NCI-H345 (cell line): Measurements from ENCODE around the gene OR52J3.
"Not testable (repeated sequence)": the region's sequence is repeated elsewhere in the genome, so short reads cannot be mapped to it uniquely, and the experiment has no call there.

Experiments
- DNase-seq: peaks from one replicate; lab custom pipeline; 2025; lab: John Stamatoyannopoulos, UW

The OR52J3 gene

DNA sequence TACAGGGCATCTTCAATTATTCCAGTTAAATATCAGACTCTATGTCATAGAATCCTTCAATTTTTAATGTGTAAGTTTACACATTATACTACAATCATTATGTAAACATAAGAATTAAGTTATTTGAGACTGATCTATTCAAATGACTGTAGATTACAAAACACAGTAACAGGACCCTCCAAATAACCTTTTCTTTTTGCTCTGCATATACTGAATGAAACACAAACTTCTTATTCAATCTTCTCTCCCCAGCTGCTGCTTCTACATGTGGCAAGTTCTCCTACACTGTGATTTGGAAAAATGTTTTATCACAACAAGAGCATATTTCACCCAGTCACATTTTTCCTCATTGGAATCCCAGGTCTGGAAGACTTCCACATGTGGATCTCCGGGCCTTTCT lies at the start of gene OR52J3:
Gene OR52J3, plus strand, starts transcription at position 301 of the 400 bp plus-strand sequence. Its CDS starts 0 bp downstream, at position 301.
- DNase-seq = no peak

DNA sequence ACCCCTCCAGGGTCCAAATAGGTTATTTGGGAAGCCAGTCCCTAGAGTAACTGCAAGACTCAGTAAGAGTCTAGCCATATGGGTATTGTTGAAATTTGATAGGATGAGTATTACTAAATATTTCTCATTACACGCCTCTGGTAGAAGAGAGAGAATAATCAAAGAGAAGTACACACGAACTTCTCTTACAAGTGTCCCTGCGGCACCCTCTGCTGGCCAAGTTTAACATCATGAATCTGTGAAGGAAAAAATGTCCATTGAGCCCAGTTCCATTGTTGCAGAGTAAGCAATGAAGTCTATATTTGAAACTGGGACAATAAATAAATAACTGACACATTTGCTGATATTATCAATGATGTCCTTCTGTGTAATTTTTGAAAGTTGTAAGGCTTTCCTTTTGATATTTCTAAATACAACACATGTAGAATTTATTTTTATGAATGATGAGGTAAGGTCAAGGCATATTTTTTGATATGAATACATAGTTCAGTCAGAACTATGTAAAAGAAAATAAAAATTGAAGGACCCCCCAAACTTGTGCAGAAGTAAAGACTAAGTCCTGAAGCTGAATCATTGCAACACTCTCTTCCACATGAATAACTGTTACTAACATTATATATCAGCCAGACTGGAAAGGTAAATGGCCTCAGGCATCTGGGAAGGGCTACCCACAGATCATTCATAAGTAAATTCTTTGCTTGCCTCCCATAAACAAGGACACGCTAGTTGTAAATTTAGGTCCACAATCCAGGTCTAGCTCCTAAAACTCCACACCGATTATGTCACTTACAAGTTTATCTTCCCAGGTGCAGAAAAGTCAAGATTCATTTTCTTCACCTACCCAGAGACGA lies 41.7 kb upstream of the OR52J3 start:
- DNase-seq = peak; percentile 75

DNA sequence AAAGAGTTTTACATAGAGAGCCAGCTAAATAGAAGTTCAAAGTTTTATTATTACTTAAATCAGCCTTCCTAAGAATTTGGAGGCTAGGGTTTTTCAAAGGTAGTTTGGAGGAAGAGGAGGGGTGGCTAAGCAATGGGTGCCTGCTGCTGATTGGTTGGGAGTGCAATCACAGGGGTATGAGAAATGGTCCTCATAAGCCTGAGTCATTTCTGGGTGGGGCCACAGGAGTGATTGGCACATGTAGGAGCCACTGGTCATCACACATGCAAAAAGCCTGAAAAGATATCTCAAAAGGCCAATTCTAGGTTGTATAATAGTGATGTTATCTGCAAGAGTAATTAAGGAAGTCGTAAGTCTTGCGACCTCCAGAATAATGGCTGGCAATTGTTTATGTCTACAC lies 38.8 kb upstream of the OR52J3 start:
- DNase-seq = no peak

DNA sequence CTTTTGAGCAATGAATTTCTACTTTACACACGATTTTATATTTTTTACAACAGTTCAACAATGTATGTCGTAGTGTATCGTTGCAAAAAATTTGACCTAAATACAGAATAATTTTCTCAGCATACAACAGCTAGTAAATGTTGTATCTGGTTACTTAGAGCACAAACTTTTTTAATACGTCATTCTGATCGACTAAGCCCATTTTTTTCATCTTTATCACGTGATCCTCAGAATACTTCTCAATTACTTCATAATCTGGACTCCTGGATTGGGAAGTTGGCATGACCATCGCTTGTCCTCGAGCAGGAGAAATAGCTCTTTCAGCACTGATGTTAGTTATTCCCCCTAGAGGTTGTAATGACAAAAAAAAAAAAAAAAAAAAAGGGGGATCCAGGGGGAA lies 35.1 kb upstream of the OR52J3 start:
- no peak for DNase-seq

DNA sequence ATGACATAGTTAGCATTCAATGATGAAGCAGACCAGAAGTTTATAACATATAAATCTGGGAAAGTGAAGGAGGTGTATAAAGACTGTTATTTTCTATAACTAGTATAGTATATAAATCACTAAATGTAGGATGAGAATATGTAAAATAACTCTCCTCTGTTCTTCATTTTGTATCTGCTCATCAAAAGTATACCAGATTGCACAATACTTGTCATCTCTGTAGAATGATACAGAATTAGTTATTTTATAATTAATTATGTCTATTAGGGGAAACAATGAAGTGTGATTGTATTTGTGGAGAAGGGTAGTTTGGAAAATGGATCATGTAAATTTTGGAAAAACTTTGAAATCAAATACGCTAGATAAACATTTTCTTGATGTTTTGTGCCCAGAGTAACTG lies 33.3 kb upstream of the OR52J3 start:
- no peak for DNase-seq

DNA sequence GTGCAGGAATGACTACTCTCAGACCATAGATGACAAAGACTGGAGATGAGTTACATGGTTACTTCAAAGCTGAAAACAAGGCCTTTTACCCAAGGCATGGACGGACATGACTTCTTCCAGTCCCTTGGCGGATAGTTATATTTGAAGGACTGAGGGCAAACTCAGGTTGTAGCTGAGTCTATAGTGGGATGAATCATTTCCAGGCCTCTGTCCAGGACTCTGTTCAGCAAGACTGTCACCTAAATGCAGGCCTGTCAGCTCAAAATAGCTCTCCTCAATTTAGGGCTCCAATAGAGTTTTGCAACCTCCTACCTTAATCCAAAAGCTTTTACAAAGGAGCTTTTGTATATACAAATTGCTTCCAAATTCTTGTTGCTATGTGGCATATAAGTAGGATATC lies 24.3 kb upstream of the OR52J3 start:
- DNase-seq = no peak

DNA sequence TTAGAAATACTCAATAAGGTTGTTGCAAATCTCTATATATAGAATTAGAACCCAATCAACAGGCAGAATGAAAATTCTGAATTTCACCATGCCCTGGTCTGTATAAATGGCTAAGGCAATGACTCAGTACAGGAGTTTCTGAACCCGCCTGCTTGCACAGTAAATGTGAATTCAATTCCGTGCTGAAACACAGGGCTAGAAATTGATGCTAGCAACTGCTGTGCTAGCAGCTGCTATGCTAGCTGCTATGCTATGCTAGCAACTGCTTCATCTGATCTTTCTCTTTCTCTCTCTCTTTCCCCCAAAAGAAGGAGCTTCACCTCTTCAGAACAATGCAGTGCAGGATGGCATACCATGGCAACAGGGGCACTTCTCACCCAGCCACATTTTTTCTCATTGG lies 9.7 kb upstream of the OR52J3 start:
- no peak for DNase-seq

DNA sequence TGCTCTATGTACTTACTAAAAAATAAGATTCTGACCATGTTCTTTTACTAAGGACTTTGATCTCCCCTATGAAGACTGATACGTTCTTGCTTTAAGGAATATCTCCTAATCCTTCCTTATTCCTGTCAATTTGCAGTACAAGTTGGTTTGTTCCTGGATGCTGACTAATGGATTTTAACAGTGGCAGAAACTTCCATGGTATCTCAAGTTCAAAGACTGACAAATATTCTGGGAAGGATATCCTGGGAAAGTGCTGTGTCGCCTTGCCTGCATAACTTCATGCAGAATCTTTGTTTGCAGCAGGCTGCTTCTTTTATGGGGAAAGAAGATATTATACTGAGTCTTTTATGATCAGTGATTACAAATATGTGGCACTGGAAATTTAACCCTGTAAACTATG lies 8.4 kb upstream of the OR52J3 start:
- no peak for DNase-seq

DNA sequence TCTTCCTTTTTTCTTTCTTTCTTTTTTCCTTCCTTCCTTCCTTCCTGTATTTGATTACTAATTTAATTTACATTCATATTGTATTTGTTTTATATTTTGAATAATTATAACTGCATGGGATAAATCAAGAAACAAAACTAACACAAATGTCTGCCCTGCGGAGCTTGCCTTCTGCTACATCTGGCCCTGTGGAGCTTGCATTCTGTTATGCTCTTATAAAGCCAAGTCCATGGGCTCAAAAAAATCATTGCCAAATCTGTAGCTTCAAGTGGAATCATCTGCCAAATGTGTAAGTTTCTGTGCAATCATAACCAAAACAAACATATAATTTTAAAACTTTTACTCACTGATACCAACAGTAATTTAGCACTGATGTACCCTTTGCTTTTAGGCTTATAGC lies 8.0 kb upstream of the OR52J3 start:
- DNase-seq = no peak

DNA sequence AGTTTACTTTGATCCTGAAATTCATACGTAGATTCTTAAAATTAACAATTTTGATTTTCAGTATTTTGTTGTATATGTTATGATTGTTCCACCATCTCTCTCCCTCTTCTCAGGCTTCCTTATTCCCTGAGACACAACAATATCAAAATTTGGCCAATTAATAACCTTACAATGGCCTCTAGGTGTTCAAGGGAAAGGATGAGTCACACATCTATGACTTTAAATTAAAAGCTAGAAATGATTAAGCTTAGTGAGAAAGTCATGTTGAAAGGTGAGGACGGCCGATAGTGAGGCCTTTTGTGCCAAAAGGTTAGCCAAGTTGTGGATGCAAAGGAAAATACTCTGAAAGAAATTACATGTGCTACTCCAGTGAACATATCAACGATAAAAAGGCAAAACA lies 5.5 kb upstream of the OR52J3 start:
- DNase-seq = no peak

DNA sequence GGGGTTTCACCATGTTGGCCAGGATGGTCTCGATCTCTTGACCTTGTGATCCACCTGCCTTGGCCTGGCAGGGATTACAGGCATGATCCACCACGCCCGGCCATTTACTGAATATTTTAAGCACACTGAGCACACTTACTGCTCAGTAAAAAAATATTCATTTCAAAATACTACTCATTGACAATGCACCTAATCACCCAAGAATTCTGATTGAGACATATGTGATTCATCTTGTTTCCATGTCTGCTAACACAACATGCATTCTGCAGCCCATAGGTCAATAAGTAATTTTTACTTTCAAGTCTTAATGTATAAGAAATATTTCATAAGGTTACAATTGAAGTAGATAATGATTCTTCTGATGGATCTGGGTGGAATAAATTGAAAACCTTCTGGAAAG lies 4.2 kb upstream of the OR52J3 start:
- no peak for DNase-seq

DNA sequence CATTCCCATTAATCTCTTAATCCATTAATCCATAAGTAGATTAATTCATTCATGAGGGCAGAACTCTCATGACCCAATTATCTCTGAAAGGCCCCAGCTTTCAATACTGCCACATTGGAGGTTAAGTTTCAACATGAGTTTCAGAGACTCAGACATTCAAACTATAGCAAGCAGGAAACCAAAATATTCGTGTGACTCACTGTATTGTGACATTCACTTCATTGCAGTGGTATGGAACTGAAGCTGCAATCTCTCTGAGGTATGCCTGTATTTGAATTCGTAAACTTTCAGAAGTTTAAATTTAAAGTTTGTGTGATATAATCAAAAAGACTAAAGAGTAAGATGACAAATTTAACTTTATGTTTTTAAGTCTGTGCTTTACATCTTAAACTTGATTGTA lies 2.9 kb upstream of the OR52J3 start:
- DNase-seq = no peak

DNA sequence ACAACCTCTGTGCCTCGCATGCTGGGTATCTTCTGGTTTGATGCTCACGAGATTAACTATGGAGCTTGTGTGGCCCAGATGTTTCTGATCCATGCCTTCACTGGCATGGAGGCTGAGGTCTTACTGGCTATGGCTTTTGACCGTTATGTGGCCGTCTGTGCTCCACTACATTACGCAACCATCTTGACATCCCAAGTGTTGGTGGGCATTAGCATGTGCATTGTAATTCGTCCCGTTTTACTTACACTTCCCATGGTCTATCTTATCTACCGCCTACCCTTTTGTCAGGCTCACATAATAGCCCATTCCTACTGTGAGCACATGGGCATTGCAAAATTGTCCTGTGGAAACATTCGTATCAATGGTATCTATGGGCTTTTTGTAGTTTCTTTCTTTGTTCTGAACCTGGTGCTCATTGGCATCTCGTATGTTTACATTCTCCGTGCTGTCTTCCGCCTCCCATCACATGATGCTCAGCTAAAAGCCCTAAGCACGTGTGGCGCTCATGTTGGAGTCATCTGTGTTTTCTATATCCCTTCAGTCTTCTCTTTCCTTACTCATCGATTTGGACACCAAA lies 516 bp downstream of the OR52J3 start:
- no peak for DNase-seq

DNA sequence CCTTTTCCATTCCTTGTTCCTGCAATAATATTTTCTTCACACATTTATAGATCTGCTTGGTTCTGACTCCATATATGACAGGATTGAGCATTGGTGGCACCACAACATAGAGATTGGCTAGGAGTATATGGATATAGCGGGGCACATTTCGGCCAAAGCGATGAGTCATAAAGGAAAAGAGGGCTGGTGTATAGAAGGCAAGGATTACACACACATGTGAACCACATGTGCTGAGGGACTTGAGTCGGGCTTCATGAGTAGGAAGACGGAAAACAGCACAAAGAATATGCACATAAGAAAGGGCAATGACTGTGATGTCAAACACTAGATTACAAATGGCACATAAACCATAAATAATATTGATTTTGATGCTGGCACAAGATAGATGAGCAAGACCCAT lies 12.4 kb downstream of the OR52J3 start:
- not testable (repeated sequence) for DNase-seq

DNA sequence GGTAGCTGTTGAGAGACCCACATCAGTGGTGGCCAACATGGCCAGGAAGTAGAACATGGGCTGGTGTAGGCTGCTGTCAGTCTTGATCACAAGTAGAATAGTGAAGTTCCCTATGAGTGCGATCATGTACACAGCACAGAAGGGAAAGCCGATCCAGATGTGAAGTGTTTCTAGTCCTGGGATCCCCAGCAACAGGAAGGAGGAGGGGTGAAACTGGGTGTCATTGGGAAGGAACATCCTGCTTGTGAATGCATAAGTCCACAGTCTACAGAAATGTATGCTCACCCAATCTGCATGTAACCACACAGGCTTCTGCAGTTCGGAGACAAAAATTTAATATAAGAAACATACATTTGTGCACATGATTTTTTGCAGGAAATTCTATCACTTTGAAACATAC lies 13.1 kb downstream of the OR52J3 start, which contains the start of gene OR52E2:
Gene OR52E2, minus strand, starts transcription at position 237 of the 400 bp plus-strand sequence. Its CDS starts 0 bp downstream, at position 237.
- DNase-seq = no peak

DNA sequence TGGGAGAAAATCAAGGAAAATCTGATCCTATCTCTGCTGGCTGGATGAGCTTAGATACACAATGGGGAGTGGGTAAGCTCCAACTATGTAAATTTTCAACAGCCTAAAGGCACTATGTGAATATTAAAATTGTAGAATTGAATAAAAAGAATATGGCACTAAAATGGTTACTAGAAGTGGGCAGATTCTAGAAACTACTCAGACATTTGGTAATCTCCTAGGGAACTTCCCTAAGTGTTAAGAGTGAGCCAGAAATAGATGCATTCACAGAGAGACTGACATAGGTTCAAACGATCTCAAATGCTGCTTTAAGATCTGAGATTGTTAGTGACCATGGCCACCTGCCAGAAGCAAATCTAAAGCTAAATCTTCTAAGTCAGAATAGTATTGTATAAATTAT lies 18.7 kb downstream of the OR52J3 start:
- DNase-seq = no peak

DNA sequence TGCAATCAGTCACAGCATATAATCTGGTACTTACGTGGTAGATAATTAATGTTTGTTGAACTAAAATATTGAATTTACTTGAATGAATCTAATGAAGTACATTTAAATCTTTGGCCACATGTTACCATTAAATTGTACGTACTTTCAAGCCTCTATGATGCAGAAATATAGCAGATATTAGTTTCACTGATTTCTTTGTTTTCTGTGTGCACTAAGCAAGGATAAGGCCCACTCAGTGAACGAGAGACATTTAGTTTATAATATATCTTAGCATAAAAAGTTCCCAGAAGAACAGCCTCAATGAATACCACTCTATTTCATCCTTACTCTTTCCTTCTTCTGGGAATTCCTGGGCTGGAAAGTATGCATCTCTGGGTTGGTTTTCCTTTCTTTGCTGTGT lies 22.9 kb downstream of the OR52J3 start, which contains the start of gene OR52E1:
Gene OR52E1, plus strand, starts transcription at position 301 of the 400 bp plus-strand sequence.
- no peak for DNase-seq

DNA sequence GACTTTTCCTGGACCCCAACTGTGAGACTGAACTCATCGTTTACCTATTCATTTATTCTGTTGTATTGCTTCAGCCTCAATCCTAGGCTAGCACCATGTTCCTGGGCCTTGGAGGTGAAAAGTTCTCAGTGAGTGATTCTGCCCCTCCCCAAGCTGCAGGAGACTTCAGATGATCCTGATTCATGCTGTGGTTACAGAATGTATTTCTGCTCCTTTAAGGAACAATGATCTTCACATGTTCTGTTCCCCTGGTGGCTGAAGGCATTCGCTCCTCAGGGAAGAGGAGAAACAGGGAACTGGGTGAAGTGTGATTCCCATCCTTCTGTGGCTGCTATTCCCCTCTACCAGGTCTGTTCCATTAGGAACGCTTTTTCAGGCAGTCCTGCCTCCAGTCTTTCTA lies 25.5 kb downstream of the OR52J3 start:
- no peak for DNase-seq

DNA sequence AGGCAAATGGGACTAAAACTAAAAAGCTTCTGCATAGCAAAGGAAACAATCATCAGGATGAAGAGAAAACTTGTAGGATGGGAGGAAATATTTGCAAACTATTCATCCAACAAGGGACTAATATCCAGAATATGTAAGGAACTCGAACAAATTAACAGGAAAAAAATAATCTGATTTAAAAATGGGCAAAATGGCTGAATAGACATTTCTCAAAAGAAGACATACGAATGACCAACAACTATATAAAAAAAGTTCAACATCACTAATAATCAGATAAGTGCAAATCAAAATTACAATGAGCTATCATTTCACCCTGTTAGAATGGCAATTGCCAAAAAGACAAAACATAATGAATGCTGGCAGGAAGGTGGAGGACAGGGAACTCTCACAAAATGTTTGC lies 35.1 kb downstream of the OR52J3 start:
- DNase-seq = no peak

DNA sequence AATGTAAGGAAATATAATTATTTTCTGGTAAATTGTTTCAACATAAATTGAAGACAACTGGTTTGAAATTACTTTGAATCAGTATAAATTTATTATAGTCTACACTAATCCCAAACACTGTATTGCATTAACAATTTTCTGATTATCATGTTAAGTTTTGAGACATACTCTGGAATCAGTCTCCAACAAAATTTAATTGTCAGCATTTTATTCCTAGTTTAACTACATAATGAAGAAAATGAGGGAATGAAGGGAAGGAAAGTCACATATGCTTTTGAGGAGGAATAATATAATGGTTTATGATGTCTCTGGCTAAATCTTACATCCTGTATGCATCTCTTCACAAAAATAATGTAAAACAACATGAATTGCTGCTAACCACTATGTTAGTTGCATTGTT lies 37.3 kb downstream of the OR52J3 start:
- no peak for DNase-seq

DNA sequence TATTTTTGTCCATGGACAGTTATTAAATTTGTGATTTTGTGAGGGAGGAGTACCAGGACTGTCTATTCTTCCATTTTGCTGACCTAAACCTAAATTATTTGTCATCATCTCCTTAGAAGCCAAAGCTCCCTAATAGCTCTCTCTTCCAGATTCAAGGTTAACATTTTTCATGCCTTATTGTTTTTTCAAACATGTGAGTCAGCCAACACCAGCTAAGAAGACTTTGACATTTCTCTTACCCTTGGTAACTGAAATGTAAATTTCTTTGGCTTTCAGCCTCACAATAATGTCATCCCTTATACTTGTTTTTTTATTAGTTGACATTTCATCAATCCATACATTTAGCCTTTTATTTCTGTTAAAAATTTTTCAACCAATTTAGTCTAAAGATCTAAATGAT lies 42.2 kb downstream of the OR52J3 start:
- DNase-seq = no peak

DNA sequence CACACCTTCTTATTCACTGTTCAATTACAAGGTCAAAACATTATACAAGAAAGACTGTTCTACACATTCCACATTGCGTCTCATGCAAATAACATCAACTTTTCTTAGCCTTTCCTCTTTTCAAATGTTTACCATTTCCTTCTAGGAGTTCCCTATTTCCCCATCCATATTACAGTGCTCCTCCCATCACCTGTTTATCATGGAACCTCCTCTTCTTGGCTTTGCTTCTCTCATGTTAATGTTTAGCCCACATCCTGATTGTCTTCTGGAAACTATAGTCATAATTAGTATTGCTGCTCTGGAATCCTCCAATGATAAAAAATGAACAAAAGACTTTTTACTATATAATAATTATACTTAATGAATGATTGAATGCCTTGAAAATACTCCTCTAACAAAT lies 44.3 kb downstream of the OR52J3 start:
- DNase-seq = no peak

DNA sequence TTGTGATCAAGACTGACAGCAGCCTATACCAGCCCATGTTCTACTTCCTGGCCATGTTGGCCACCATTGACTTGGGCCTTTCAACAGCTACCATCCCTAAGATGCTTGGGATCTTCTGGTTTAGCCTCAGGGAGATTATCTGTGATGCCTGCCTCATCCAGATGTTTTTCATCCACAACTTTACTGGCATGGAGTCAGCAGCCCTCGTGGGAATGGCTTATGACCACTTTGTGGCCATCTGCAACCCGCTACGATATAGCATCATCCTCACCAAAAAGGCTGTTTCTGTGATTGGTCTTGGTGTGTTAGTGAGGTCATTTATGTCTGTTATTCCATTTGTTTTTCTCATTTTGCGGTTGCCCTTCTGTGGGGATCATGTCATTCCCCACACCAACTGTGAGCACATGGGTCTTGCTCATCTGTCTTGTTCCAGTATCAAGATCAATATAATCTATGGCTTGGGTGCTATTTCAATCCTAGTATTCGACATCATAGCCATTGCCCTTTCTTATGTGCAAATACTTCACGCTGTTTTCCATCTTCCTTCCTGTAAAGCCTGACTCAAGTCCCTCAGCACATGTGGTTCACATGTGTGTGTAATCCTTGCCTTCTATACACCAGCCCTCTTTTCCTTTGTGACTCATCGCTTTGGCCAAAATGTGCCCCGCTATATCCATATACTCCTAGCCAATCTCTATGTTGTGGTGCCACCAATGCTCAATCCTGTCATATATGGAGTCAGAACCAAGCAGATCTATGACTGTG lies 46.7 kb downstream of the OR52J3 start:
- no peak for DNase-seq
